ENCODE data around the gene EGR2.
"Not testable (repeated sequence)": the region's sequence is repeated elsewhere in the genome, so short reads cannot be mapped to it uniquely, and the experiment has no call there.

GRCh38 chr10:62784537-62784936 is 31.6 kb downstream of the EGR2 start:
- TF ChIP-seq NFIC (IDR thresholded peaks at IDR 0.05; ENCODE audit: borderline replicate concordance); CTCF (IDR thresholded peaks at IDR 0.05); IRF3 (IDR thresholded peaks at IDR 0.05; ENCODE audit: low read depth, low read length); RAD21 (IDR thresholded peaks at IDR 0.05; ENCODE audit: low read length); USF2 (IDR thresholded peaks at IDR 0.05; ENCODE audit: borderline replicate concordance, low read depth, low read length); POLR2AphosphoS5 (IDR thresholded peaks at IDR 0.05; ENCODE audit: low read depth, low read length); SIN3A (IDR thresholded peaks at IDR 0.05; ENCODE audit: borderline replicate concordance, low read depth, low read length); RXRA (IDR thresholded peaks at IDR 0.05; ENCODE audit: borderline replicate concordance, low read depth); FOSL2 (IDR thresholded peaks at IDR 0.05; ENCODE audit: borderline replicate concordance, low read depth); TAF1 (IDR thresholded peaks at IDR 0.05; ENCODE audit: borderline replicate concordance, low read depth, low read length); USF1 (IDR thresholded peaks at IDR 0.05; ENCODE audit: borderline replicate concordance, low read depth); EZH2phosphoT487 (IDR thresholded peaks at IDR 0.05; ENCODE audit: borderline replicate concordance, low read depth): not testable (repeated sequence)
- TF ChIP-seq, protein P1, sequence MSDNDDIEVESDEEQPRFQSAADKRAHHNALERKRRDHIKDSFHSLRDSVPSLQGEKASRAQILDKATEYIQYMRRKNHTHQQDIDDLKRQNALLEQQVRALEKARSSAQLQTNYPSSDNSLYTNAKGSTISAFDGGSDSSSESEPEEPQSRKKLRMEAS (IDR thresholded peaks at IDR 0.05; ENCODE audit: low read depth), result not testable (repeated sequence)
- TF ChIP-seq, protein P2, sequence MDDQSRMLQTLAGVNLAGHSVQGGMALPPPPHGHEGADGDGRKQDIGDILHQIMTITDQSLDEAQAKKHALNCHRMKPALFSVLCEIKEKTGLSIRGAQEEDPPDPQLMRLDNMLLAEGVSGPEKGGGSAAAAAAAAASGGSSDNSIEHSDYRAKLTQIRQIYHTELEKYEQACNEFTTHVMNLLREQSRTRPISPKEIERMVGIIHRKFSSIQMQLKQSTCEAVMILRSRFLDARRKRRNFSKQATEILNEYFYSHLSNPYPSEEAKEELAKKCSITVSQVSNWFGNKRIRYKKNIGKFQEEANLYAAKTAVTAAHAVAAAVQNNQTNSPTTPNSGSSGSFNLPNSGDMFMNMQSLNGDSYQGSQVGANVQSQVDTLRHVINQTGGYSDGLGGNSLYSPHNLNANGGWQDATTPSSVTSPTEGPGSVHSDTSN (IDR thresholded peaks at IDR 0.05), result not testable (repeated sequence)

Data from SK-N-SH (cell line).